GM10266 (cell line): ENCODE results near the gene AK5.

Experiments
- DNase-seq: peaks from one replicate; pipeline ENCODE4 v3.0.0; 2012; ENCODE audit errors: extremely low spot score
- CTCF ChIP-seq: IDR thresholded peaks from 2 replicates; pipeline ENCODE4 v1.5.1; 2012; ENCODE audit warnings: mild to moderate bottlenecking, low read depth; ENCODE audit not compliant: control insufficient read depth, insufficient read depth; ENCODE audit errors: missing control alignments

AK5 gene

GRCh38 chr1:77283701-77284425 lies 2.0 kb downstream of the AK5 start:
- DNase-seq = no peak
- no peak for TF ChIP-seq CTCF

GRCh38 chr1:77287535-77287934 lies 5.7 kb downstream of the AK5 start:
- TF ChIP-seq CTCF = no peak
- DNase-seq = no peak

- no peak for DNase-seq
- TF ChIP-seq CTCF = no peak
These were observed 6.5 kb downstream of the AK5 start for GRCh38 chr1:77288275-77288674.

GRCh38 chr1:77290576-77290975 lies 8.8 kb downstream of the AK5 start:
- TF ChIP-seq CTCF = no peak
- no peak for DNase-seq

- no peak for DNase-seq
These were observed 10.7 kb downstream of the AK5 start for GRCh38 chr1:77292551-77292950.

GRCh38 chr1:77300566-77300965 lies 18.7 kb downstream of the AK5 start:
- TF ChIP-seq CTCF = no peak
- no peak for DNase-seq

More at GRCh38 chr1:77292551-77292950, 10.7 kb downstream of the AK5 start:
- no peak for TF ChIP-seq CTCF

- DNase-seq = no peak
- no peak for TF ChIP-seq CTCF
These were observed 21.6 kb downstream of the AK5 start for GRCh38 chr1:77303387-77303786.
